ENCODE results near the gene ZNRF1.
A peak's percentile ranks its signal among the peaks of the same experiment; 100 is the strongest.

Gene ZNRF1

DNA sequence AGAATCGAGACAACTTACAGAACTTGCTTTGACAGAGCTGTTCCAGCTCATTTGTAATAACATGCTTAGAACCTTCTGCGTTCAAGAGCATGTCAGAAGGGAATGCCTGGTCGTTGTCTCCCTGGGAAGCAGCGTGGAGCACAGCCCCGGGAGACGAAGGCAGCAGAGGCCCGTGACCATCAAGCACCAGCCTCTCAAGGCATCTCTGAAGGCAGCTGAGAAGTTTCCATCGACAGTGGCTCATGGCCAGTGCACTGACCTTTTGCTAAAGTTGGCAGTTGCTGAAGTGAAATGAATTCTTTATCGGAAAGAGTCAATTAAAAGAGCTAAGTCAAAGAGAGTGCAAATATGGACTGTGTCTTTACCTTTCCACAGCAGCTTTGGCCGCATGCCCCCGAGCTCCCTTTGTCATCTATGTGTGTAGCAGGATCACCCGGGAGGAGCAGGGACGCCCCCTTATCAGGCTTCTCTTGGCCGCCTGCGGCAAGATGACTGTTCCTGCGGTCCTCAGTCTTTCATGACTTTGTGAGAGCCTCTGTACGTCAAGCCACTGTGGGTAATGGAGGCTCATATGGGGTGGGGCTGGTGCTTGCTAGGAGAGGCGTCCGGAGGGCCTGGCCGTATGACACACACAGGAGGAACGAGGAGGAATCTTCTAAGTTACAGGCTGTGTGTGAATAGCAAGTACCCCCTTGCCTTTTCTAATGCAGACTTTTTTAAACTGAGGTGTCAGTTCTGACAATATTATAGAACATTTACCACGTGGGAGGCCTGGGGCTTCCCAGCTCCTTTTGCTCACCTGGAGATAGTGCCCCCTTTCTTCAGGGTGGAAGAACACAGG, 63.5 kb downstream of the ZNRF1 start:
- DNase-seq, result no peak

GRCh38 chr16:75062976-75063346, 64.1 kb downstream of the ZNRF1 start:
- no peak for DNase-seq

DNA sequence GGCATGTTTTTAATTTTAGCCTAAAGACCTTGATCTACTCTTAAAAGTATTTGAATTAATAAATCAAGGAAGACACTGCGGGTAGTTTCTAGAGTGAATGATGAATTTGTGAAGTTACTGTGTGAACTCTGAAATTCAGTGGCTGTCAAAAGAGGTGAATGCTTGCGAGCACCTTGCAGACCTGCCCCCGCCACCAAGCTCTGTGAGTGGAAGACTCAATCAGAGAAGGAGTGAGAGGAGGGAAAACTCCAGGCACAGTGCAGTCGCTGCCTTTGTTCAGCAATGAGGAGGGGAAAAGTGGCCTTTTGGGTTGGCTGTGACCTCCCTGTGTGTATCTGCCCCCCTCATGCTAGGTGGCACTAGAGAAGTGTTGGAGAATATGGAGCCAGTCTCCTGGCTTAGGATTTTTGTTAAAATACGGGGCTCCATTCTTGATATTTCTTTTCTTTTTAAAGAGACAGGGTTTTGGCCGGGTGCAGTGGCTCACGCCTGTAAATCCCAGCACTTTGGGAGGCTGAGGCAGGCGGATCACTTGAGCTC, 64.8 kb downstream of the ZNRF1 start:
- no peak for DNase-seq

- no peak for DNase-seq
Measured at GRCh38 chr16:75064403-75065148, 65.8 kb downstream of the ZNRF1 start.

DNA sequence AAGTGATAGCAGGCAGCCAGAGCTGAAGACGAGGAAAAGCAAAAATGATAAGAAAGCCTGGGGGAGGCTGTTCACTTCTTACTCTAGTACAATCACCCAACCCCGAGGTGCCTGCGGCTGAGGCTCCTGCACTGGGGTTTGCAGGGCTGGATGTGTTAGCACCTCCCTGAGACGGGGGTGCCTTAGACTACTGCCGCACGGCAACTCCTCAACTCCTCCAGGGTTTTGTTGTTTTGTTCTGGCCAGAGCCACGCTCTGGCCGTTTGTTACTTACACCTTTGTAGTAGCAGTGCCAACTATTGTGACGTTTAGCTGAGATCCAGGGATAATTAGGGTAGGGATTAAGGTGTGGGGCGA, 66.3 kb downstream of the ZNRF1 start:
- DNase-seq, result no peak

- no peak for DNase-seq
Measured at GRCh38 chr16:75065521-75066149, 66.8 kb downstream of the ZNRF1 start.

DNA sequence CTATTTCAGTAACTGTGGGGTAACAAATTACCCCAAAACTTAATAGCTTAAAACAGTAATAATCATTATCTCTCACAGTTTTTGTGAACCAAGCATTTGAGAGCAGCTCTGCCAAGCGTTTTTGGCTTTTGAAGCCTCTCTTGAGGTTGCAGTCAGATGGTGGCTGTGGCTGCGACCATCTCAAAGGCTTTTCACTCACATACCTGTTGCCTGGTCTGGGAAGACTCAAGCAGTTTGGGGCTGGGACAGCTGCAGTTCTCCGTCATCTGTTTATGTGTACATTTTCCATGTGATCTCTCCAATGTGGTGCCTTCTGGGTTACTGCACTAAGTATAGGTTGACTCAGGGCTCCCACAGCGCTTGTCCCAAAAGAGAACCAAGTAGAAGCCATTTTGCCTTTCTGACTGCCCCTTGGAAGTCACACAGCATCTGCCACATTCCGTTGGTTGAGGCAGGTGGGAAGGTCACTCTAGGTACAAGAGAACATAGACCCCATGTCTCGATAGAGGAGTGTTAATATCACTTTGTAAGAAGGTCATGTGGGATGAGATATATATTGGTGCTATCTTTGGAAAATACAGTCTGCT, 68.1 kb downstream of the ZNRF1 start:
- no peak for DNase-seq

- no peak for DNase-seq
Measured at GRCh38 chr16:75068085-75069031, 69.5 kb downstream of the ZNRF1 start.

DNA sequence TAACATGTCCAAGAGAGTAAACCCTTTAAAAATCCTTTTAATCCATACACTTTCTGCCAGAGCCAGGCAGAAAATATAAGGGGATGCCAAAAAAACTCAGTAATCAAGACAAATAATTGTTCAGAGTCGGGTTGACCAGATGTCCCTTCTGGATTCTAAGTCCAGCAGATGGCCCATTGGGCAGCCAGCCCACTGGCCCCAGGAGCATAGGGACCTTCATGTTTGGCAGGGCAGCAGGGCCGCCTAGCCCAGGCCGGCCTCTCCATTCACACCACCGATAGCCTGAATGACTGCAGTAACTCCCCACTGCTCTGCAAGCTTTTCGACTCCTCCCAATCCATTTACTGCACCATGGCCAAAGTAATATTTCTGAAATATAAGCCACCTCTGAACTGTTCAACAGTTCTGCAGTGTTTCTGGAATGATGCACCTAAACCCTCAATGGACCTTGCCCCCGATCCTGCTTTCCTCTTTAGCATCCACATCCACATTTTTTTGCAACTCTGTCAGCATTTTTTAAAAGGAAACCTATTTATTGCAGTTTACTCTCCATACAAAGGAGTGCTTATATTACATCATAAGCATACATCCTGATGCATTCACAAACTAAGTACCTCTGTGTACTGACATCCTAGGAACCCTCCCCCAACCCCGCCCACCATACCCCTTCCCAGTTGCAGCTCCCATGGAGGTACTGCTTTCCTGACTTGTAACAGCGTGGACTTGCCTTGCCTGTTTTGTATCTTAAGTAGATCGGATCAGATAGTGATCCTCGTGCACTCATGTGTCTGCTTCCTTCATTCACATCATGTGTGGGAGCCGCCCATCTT, 71.4 kb downstream of the ZNRF1 start:
- no peak for DNase-seq

DNA sequence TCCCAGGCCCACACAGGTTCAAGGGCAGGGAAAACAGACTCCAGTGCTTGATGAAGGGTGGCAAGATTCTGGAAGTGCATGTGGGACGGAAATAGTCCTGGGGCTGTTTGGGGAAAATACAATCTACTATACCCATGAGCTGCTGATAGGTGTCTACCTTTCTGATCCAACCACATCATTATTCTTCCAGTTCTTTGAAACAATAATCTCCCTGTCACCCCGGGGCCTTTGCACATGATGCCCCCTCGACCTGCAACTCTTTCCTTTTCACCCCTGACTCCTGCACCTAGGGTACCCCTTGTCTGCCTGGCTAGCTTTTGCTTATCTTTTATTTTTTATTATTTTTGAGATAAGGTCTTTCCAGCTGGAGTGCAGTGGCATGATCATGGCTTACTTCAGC, 72.8 kb downstream of the ZNRF1 start:
- no peak for DNase-seq

DNA sequence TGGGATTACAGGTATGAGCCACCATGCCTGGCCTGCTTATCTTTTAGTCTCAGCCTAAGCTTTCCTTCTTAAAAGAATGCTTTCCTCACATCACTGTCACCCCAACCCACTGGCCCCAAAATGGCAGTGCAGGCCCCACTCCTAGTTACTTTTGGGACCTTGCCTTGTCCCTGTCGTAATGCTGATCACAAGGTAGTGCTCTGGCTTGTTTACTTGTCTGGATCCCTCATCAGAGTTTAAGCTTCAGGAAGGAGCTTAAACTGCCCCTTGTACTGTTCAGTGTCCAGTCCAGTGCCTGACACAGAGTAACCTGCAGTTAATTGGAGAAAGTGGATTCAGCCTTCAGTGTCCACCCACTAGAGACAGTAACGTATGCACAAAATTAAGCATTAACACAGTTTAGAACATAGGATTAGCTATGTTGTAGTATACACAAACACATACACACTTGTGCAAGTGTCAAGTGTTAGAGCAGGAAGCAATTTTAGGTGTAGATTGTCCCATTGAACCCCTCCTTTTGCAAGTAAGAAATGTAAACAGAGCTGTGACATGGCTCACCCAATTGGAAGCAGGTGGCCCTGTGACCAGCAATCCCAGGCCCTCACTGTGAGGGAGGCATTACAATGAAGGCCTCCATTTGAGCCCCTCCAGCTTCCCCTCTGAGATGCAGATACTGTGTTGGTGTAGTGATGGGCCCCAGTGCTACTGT, 73.6 kb downstream of the ZNRF1 start:
- no peak for DNase-seq

GRCh38 chr16:75073545-75074303, 74.9 kb downstream of the ZNRF1 start:
- peak; percentile 37 for DNase-seq

DNA sequence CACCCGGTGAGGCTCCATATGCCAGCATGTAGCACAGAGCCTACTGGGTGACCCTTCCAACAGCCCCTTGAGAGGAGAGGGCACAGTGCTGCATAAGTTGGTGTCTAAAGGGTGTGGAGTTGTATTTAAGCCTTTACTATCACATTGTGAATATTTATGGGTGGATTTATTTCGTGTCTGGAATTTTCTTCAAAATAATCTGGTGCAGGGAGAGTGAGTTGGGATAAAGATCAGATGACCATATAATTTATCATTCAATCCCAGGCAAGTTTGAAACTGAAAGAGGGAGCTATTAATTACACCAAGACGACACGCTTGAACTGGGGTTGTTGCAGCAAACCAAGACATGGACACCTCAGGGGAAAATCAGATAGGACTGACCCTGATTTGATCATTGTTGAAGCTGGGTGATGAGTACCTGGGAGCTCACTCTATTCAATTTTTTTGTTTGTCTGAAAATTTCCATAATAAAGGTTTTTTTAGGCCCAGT, 75.5 kb downstream of the ZNRF1 start:
- no peak for DNase-seq

DNA sequence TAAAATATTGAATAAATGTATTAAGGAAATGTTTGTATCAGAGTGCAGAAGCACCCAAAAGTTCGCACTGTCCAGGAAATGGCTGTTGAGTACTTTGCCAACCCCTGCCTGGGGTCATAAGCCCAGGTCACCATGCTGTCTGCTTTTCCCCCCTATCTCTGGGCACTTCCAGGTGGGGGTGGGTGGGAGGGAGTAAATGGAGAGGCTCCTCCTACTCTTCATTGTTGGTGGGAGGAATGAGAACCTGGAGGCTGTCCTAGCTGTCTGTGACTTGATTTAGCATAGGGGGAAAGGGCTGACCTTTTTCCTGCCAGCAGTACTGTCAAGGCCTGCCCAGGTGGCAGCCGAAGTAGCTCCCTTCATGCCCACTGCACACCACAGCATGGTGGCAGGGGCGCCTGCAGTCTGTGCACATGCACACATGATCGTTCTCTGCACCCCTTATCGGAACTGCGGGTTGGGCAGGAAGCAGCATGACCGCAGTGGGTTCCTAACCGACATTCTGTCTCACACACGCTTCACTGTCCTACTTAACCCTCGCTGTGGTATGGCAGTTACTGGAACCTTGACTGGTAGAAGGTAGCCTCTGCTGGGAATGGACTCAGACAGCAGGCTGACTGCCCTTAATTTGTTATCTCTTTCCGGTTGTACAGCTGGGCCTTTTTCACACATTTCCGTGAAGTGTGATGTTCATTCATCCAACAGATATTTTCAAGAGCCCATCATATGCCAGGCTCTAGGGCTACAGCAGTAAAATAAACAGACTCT, 76.3 kb downstream of the ZNRF1 start:
- no peak for DNase-seq

- no peak for DNase-seq
Measured at GRCh38 chr16:75075688-75076268, 77.0 kb downstream of the ZNRF1 start.

DNA sequence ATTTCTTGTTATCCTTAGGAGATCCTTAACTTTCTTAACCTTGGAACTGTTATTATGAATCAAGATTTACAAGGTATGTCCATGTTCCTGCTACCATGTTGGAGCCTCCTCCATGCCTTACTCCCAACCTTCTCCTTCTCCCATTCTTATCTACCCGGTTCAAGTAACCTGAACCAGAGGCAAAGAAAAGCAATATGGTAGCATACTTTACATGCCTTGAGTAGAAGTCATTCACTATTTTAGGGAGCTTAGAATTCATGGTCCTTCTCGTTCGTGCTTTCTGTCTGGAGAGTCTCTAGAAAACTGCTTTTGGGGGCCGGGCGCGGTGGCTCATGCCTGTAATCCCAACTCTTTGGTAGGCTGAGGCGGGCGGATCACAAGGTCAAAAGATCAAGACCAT, 80.1 kb downstream of the ZNRF1 start:
- no peak for DNase-seq

- DNase-seq, result no peak
Measured at GRCh38 chr16:75079346-75079926, 80.6 kb downstream of the ZNRF1 start.
